ENCODE data around the gene NTF3.

Gene NTF3

DNA sequence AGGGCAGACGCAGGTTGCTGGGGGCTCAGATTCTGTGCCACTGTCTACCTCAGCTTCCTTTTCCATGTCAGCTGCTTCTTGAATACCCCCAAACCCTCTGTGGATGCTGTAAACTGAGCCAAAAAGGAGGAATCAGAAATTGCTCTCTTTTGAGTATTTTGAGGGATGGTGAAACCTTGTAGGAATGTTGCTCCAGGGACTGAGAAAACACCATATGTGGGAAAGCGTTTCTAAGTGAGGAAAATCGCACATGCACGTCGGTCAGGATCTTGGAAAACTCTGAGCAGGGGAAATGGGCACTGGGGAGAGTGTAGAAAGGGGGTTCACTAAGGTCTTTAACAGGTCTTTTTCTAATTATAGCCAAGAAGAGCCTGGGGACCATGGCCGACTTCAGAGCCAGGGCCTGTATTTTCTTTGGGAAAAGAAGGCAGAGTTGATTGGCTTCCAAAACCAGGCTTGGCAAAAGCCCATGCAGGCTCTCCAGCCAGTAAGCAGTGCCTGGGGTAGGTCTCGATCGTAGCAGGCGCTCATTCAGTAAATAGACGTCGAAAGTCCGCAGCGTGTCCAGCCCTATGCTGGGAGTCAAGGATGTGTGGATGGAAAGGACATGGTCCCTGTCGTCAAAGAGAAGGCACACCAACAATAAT lies 58.0 kb downstream of the NTF3 start:
- no peak for DNase-seq

DNA sequence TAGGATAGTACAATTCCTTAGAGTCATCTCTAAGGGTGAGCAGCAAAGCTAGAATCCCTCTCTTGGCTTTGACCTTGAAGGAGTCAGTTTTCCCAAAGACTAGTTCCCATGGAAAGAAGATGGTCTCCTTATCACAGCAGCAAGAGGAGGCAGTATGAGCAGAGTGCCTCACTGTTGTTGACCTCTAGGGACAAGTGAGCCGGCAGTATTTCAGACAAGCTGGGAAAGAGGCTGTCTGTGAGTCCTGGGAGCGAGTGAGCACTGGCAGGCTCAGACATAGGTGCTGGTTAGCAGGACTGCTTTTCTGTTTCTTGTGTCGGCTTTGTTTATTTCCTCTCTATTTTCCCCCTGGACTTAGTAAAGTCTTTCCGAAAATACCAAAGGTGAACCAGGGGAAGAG lies 60.7 kb downstream of the NTF3 start:
- no peak for DNase-seq

DNA sequence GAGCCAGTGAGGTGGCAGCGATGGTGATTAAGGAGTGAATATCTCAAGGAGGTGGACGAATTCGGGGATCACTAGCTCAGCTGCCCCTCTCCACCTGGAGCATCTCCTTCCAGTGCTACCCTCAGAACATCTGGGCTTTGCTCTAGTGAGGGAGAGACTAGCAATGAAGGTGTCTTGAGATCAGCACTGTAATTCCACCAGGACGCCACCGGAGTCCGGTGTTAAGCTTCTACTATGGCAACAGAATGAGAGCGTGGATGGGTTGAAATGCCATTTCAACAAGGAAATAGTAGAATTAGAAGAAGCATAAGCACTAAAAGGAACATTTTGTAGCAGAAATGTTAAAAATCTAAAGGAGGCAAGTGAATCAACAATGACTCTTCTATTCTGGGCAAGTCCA lies 61.1 kb downstream of the NTF3 start:
- DNase-seq, result no peak

DNA sequence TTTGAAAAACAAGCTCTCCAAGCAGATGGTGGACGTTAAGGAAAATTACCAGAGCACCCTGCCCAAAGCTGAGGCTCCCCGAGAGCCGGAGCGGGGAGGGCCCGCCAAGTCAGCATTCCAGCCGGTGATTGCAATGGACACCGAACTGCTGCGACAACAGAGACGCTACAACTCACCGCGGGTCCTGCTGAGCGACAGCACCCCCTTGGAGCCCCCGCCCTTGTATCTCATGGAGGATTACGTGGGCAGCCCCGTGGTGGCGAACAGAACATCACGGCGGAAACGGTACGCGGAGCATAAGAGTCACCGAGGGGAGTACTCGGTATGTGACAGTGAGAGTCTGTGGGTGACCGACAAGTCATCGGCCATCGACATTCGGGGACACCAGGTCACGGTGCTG lies 62.4 kb downstream of the NTF3 start:
- no peak for DNase-seq

DNA sequence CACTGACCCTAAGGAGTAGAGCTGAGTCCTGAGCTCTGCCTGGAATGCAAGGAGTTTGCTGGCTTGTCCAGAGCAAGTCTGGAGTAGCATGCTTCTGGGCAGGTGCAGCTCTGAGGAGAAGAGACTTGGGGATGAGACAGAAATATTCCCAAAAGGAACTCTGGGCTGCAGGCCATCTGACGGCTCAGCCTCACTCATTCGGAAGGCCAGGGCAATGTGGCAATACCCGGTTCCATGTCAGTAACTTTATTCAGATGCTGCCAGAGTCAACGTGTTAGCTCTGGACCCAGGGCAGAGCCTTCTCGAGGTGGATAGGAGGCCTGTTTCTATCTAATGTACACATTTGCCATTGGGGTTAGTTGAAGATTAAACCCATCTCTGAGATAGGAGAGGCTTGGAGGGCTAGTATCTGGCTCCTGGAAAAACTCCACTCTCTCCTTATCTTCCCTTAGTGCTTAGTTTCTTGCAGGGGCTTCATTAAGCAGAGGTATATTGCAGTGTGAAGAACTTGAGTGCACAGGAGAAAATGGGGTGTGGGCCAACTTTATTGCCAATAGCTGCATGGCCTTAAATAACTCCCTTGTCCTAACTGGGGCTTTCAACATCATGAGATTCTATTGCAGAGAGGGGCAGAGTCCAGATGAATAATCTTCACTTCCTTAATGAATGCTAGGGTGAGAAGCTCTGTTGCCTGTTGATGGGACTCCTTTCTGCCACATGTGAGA lies 65.6 kb downstream of the NTF3 start:
- no peak for DNase-seq

DNA sequence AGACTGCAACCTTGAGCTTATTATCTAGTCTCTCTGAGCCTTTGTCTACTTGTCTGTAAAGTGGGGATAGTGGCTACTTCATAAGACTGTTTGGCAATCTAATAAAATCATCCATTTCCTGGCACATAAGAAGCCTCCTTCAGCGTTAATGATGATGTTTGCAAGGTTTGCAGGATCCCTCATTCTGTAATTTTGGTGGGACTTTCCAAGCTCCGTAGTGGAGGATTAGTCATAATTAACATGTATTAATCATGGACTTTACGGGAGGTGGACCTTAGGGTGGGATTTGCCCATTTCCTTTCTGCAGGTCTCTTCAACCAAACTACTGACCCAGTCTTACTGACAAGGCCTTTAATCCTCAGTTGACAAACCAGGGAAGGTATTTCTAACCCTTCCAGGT lies 66.2 kb downstream of the NTF3 start:
- no peak for DNase-seq

DNA sequence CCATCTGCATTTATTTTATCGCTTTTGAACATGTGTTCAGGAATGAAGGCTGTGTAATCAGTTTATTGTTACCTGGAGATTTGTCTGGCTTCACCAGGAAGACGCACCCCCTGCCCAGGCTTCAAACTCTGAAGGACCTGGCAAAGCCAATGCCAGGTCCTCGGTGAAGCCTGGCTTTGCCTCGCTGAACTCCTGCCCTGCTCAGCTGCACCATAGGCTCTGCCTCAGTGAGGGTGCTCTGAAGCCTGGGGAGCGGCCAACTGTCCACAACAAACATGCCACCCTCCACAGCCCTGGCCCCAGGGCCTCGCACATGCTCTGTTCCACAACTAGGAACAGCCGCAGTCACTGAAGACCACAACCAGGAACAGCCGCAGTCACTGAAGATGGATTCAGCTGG lies 66.9 kb downstream of the NTF3 start:
- no peak for DNase-seq

DNA sequence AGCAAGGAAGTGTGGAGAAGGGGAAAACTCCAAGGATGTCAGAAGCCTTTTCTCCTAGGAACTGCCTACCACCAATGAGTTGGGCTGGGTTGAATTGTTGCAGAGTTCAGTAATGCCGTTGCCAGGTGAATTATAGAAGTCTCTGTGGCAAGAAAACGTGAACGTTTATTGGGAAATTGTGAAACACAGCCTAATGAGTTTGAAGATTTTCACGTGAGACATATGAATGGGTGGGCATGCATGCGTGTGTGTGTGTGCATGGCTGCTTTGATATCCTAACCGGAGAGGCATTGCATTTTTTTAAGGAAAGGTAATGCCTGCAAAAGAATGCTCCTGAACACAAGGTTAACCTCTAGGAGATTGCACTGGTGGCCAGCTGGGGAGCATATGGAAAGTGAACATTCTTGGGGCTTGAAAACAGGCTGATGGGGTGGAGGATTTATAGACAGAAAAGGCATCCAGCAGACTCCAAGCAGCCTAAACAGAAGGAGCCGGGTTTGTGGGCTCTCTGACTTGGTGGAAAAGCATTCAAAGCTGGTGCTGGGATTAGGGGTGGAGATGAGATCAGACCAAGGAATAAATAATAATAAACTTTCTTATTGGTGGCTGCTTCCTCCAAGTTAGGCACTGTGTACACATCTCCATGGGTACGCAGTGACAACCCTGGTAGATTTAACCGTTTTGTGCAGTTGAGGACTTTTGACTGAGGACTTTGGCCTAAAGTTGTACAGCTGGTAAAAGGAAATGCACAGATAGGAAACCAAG lies 67.8 kb downstream of the NTF3 start:
- no peak for DNase-seq

DNA sequence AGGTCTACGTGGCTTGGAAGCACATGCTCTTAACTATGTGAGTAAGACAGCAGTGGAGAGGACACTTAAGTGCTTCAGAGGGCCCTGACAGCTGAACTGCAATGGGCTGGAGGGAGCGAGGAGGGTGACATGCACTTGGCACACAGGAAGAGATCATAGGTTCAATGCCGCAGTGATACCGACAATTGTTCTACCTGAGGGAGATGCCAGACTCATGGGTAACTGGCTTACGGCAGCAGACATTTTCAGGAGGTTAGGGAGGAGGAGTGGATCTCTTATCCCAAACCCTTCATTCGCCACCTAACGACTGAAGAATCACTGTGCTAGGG lies 68.4 kb downstream of the NTF3 start:
- DNase-seq, result no peak

DNA sequence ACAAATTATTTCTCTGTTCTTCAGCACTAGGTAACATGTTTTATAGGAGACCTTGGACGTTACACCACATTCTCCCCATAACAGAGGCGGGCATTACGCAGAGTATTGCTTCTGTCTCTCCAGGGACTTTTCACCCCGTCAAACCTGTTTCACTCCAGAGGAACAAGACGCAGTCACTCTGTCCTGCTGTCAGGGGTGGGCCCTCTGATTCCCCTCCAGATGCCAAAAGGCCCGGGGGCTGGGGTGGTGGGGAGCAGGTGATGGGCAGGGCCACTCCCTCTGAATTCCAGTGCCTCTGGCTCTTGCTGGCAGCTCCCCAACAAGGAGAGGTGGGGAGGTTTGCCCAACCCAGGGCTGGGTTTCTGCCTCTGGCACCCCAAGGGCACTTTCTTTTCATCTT lies 71.9 kb downstream of the NTF3 start:
- no peak for DNase-seq

DNA sequence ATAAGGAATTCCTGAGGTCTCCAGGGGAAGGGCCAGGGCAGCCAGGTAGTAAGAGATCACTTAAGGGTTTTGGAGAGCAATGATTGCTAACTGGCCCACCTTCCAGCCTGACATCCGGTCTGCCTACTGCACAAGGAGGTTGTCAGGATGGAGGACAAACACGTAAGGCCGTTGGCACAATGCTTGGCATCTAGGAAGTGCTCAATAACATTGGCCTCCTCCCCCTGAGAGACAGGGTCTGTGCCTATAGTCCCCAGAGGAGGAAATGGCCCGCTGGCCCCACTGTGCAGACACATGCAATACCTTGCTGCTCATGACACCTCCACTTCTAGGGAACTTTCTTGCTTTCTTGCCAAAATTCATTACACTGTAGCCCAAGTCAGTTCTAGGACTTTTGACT lies 73.2 kb downstream of the NTF3 start:
- DNase-seq, result no peak

DNA sequence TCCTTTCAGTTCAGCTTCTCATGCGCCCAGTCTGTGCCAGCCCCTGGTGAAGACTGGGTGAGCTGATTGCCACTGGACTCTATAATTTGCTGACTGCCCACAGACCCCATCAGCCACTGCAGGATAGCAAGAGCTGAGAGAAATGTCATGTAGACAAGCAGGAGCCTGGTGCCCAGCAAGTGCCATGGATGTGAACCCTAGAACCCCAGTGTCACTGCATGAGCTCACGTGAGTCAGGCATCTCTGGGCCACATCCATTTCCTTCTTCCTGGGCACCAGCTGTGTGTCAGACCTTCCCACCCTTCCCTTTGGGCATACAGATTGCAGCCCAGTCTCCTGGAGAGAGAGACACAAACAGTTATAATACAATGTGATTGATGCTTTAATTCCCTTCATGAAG lies 73.8 kb downstream of the NTF3 start:
- DNase-seq, result no peak

DNA sequence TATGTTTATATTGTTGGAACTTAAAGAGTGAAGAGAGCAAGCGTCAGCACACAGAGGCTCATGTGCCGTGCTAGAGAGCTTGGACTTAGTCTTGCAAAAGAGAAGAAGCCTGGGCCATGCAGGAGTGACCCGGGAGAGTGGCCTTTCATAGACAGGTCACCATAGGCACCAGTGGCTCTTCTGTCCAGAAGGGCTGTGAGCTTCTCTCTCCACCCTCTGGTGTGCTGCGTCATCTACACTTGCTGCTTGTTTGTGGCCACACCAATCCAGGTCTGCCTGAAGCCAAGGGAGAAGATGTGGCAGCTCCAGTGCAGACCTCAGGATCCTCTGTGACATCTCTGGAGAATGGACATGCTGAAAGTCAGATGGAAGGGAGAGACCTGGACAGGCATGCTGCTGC lies 74.4 kb downstream of the NTF3 start:
- DNase-seq, result no peak

DNA sequence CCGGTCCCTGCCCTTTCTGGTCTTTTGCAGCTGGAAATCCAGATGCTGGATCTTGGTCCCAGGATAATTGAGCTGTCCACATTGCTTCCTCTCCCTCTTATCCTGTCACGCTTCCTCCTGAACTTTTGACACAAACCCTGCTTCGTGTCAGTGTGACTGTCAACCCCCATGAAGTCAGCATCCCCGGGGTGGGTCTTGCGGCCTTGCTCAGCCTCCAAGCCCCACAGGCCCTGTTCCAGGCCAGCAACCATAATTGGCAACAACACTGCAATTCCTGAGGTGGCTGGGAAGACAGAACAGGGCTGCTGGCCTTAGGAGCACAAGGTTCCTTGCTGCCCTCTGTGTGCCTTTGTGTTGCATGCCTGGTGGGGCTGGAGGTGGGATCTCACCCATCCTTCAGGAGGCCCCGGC lies 74.9 kb downstream of the NTF3 start:
- no peak for DNase-seq

DNA sequence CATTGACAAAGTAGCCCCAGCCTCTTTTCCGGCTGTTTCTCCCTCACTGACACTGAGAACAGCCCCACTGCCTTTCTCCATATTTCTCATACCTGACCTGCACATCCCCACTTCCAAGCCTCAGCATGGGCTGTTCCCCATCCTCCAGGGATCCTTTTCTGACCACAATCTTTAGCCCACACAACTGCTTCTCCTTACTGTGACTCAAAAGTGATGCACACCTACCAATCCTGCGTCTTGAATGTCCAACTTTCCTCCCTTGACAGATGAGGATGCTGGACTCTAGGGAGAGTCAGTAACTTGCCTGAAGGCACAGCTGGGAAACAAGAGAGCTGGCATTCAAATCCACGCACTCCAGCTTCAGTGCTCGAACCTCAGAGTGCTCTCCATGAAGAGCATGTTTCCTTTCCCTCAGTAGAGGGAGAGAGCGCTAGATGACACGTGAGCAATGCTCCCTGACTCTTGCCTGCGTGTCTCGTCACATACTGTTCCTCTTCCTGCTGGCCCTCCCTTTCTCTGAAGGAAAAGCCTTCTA lies 75.6 kb downstream of the NTF3 start:
- DNase-seq, result no peak

DNA sequence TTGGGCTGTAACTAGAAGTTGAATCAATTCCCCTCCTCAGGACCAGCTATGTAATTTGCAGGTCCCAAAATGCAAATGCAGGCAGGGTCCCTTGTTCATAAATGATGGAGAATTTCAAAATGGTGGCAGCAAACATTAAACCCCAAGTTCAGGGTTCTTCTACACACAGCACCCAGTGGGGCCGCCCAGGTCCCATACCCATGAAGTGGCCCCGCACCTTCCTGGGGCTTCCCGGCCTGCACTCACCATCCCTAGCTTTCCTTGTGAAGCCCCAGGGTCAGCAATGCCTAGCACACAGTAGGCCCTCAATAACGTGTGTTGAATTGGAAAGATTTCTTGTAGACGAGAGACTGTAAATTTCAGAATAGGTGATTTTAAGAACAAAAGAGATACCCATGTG lies 76.0 kb downstream of the NTF3 start:
- DNase-seq, result no peak

DNA sequence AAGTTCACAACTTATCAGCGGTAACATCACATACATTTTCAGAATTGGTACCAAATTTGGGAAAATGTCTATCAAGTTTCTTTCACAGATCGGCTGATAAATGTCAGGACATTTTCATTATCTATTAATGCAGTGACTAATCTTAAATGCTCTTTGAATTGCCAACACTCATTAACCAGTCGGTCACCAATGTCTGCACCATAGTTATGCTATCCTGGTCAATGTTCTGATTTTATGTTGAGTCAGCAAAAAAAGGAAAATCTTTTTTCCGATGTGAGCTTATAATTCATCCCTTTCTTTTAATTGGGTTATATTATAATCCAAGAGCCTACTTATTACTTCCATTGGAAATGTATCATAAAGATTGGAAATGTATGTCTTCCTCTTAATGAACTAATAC lies 77.2 kb downstream of the NTF3 start:
- no peak for DNase-seq

DNA sequence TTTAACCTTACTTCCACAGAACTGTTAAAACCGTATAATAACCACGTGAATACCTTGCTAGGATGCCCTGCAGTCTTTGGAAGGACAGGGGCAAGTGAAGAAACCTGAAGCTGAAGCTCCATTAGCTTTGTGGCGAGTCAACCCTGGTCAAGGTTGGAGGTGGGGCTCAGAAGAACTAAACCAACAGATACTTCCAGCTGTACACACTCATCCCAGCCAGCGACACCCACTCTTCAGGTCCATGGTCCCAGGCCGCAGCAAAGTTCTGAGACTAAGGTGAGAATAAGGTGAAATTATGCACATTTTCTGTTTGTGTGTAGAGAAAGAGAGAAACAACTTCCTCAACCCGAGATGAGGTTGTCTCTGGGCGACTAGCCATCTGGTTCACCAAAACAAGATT lies 77.6 kb downstream of the NTF3 start:
- DNase-seq, result no peak

DNA sequence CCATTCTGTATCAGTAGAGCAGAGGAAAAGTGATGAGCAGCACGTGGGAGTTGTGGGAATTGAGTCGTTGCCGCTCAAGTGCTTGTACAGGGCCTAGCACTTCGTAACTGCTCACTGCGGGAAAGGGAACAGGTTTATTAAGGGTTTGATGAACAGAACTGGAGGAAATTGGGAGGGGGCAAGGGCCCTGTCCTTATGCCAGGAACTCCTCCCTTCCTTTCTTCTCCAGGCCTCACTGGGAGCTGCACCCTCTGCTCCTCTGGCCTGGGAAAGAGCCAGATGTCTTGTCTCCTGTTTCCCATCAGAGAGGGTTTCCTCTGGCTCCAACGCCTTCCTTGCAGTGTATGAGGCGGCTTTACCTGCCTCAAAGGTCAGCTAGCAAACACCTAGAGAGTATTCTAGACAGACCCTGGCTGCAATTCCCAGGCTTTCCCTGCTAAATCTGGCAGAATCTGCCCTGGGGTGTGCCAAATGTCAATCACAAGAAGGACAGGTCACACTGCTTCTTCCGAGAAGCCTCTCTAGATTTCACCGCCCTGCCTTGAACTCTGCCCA lies 78.4 kb downstream of the NTF3 start:
- DNase-seq, result no peak

DNA sequence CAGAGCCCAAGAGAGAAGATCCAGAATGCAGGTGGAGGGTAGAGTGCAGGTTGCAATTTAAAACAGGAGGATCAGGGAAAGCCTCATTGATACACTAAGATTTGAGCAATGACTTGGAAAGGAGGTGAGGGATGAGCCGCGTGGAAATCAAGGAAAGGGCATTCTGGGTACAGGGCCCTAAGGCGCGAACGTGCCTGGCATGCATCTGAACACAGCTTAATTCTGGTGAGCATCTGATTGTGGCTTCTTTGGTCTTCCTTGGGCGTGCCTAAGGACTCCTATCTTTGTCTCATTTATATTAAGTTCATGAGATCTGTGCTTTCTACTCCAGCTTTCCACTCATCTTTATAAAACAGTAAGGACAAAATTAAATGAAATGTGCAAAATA lies 79.3 kb downstream of the NTF3 start:
- no peak for DNase-seq

DNA sequence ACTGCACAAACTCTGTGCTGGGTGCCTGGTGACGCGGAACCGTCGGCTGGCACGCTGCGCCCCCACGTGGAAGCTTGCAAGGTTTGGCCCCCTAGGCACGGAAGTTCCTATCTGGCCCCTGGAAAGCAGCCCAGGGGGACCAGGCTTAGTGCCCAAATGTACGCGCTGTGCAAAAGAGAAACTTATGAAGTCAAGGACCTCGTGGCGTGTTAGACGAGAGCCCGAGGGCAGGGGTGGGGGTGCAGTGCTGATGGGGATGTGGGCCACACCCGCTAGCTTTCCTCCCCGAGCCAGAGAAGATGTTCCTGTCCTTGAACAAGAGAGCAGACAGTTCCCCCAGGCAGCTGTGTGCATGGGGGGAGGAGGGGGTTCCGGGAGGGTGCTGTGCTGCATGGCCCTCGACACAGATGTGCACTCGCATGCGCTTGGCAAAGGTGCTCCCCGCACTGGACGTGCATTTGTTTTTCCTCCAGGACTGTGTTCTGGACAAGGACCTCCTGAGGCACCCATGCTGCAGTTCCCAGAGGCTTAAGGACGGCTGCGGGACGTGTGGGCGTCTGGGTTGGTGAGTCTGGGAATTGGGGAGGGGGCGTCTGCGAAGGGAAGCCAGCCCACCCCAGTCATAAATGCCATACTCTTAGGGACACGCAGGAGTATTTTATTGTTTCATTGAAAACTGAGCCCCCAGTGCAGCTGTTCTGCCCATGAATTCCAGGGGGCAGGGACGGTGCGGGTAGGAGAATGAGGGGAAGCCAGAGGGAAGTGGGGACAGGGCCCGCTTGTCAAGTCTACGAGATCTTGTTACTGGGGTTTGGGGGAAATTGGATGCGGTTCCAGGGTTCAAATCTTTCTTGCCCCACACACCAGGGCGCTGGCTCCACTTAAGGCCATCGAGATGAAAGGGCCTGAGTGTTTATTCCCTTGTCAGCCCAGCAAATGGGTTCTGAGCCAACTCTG lies 80.0 kb downstream of the NTF3 start:
- DNase-seq, result no peak

DNA sequence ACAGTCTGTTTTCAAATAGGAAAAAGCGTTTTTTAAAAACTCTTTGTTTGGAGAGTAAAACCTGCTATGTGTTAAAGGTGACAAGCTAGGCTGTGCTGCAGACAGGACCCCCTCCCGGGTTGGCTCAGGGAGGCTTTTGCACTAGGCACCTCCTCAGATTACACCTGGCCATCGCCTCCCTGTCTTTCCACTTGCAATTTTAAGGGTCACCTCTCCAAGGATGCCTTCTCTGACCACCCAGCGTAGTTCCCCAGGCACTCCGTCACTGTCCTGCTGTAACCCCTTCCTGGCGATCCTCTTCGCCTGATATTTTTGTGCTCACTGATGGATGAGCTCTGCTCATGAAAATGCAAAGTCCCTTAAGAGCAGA lies 80.7 kb downstream of the NTF3 start:
- no peak for DNase-seq

DNA sequence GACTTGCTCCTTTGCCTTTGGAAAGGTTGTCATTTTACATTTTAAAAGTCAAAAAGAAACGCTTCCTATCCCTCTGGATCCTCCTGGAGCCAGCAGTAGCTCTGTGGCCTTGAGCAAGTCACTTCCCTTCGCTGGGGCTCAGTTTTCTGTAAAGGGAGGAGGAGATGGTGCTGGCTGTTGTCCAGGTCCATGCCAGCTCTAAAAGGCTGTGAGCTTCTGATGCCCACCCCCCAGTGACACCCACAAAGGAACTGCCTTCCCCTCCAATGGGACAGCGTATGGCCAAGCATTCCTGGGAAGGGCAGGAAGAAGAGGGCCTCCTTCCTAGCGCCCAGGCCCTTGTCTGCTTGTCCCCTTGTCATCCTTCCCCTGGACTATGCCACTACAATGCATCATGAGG lies 81.5 kb downstream of the NTF3 start:
- no peak for DNase-seq

All from activated CD4-positive, alpha-beta T cell treated with anti-CD3 and anti-CD28 coated beads for 4 hours (primary cell).